Measurements from ENCODE around the gene ZIC4. TPM values are rescaled to one million over a fixed set of nuclear protein-coding genes. Genes with fewer than 3 reads are reported as not detected.
A peak's percentile ranks its signal among the peaks of the same experiment; 100 is the strongest.

ZIC4 gene
- polyA plus RNA-seq, 3 donors: not detected

DNA sequence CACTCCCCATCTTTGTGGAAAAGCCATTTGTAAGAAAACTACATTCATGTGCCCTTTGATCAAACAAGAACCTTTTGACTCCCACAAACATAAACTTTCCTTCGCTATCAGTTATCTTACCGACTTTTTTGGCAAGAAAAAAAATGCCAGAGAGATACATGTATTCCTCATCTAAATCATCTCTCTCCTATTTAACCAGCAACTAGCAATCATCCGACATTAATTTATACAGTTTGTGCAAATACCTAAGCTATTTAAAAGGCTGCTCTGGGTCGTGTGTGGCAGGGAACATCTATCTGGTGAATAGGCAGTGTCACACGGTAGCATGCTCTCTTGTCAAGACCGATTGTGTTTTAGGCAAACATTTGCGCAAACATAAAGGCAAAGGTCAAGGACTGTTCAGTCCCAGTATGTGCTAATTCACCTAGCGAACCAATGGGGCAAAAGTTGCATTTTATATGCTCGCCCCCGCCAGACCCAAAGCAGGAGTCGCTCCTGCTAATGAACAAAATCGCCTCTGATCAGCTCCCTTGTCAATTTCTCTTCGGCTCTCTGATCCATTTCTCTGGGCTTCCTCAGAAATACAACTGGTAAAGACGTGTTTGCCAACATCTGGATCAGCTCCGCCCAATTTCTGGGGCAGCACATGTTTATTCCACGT lies 37.7 kb downstream of the ZIC4 start:
- H3K4me3 Mint-ChIP-seq: peak overlapping the region in 1 of 2 donors; percentile 66
- H4K20me1 ChIP-seq (ENCODE audit: insufficient read depth, low read length): no peaks in the 10 kb centered on the region
- H3K27me3 Mint-ChIP-seq (ENCODE audit: low read depth in 3 of 3): peaks cover 67 to 73% (median 68%) of the 10 kb centered on the region in 3 donors
- peaks cover 70 to 84% of the 10 kb centered on the region in 2 donors for H3K27me3 ChIP-seq (ENCODE audit: control insufficient read depth in 2 of 2, insufficient read depth in 2 of 2, low read length in 2 of 2)
- peaks cover 0 to 54% (median 41%) of the 10 kb centered on the region in 7 donors for H3K9me3 Mint-ChIP-seq
- H3K4me3 ChIP-seq (replicated peaks in 1 of 3; ENCODE audit: low read depth in 2 of 3, low read length in 3 of 3): no peak overlapping the region
- 7% methylated on average over 11 of the region's 16 CpGs for WGBS (ENCODE audit: insufficient coverage)
- intact Hi-C loops (cut with micrococcal nuclease): no loop called here
- H3K27ac Mint-ChIP-seq: no peak overlapping the region
- TF ChIP-seq CTCF (IDR thresholded peaks at IDR 0.05): no peak
- H3K27ac ChIP-seq (ENCODE audit: low read depth in 1 of 2, low read length in 2 of 2): no peak overlapping the region
- H3K36me3 Mint-ChIP-seq: peaks cover 0 to 3% of the 10 kb centered on the region in 2 donors
- no peak for DNase-seq
- H3K9ac ChIP-seq (ENCODE audit: insufficient read depth, low read length, poor library complexity, severe bottlenecking): no peak overlapping the region
- H2AFZ ChIP-seq (ENCODE audit: insufficient read depth, low read depth, low read length, poor library complexity, severe bottlenecking): no peak overlapping the region
- no peaks in the 10 kb centered on the region for H3K79me2 ChIP-seq (ENCODE audit: insufficient read depth, low read length)
- no peaks in the 10 kb centered on the region for H3K4me1 Mint-ChIP-seq
- H3K9me3 ChIP-seq (replicated peaks in 1 of 2; ENCODE audit: control insufficient read depth in 1 of 2, insufficient read depth in 1 of 2, low read length in 2 of 2): peaks cover 12 to 49% of the 10 kb centered on the region in 2 donors
- no peaks in the 10 kb centered on the region for H3K36me3 ChIP-seq (replicated peaks in 1 of 2; ENCODE audit: control insufficient read depth in 1 of 2, insufficient read depth in 2 of 2, low read length in 2 of 2)
- no peaks in the 10 kb centered on the region for H3K4me1 ChIP-seq (ENCODE audit: control insufficient read depth in 1 of 2, insufficient read depth in 2 of 2, low read length in 2 of 2)
- H3K4me2 ChIP-seq (replicated peaks; ENCODE audit: extremely low read depth, low read length, poor library complexity, severe bottlenecking): no peak overlapping the region

- H3K27ac Mint-ChIP-seq: no peak overlapping the region
- Histone ChIP-seq H3K4me2 (replicated peaks; ENCODE audit: extremely low read depth, low read length, poor library complexity, severe bottlenecking) (no peak overlapping the region), H3K36me3 (replicated peaks in 1 of 2; ENCODE audit: control insufficient read depth in 1 of 2, insufficient read depth in 2 of 2, low read length in 2 of 2) (no peaks in the 10 kb centered on the region), H3K27ac (ENCODE audit: low read depth in 1 of 2, low read length in 2 of 2) (no peak overlapping the region), H3K4me3 (replicated peaks in 1 of 3; ENCODE audit: low read depth in 2 of 3, low read length in 3 of 3) (no peak overlapping the region), H3K27me3 (ENCODE audit: control insufficient read depth in 2 of 2, insufficient read depth in 2 of 2, low read length in 2 of 2) (peaks cover 66 to 82% of the 10 kb centered on the region in 2 donors), H3K79me2 (ENCODE audit: insufficient read depth, low read length) (no peaks in the 10 kb centered on the region), H4K20me1 (ENCODE audit: insufficient read depth, low read length) (no peaks in the 10 kb centered on the region), H3K9ac (ENCODE audit: insufficient read depth, low read length, poor library complexity, severe bottlenecking) (no peak overlapping the region), H3K4me1 (ENCODE audit: control insufficient read depth in 1 of 2, insufficient read depth in 2 of 2, low read length in 2 of 2) (no peaks in the 10 kb centered on the region), H3K9me3 (replicated peaks in 1 of 2; ENCODE audit: control insufficient read depth in 1 of 2, insufficient read depth in 1 of 2, low read length in 2 of 2) (peaks cover 12 to 44% of the 10 kb centered on the region in 2 donors), H2AFZ (ENCODE audit: insufficient read depth, low read depth, low read length, poor library complexity, severe bottlenecking) (no peak overlapping the region)
- peaks cover 0 to 53% (median 40%) of the 10 kb centered on the region in 7 donors for H3K9me3 Mint-ChIP-seq
- WGBS (ENCODE audit: insufficient coverage): 0% methylated on average over 1 of the region's 2 CpGs
- TF ChIP-seq CTCF (IDR thresholded peaks at IDR 0.05): no peak
- peaks cover 0 to 3% of the 10 kb centered on the region in 2 donors for H3K36me3 Mint-ChIP-seq
- intact Hi-C loops (cut with micrococcal nuclease): no loop called here
- peak overlapping the region in 1 of 2 donors; percentile 63 for H3K4me3 Mint-ChIP-seq
- no peaks in the 10 kb centered on the region for H3K4me1 Mint-ChIP-seq
- peaks cover 61 to 69% (median 65%) of the 10 kb centered on the region in 3 donors for H3K27me3 Mint-ChIP-seq (ENCODE audit: low read depth in 3 of 3)
- DNase-seq: no peak
These were observed 38.2 kb downstream of the ZIC4 start for GRCh38 chr3:147368151-147368550.

Data from CD14-positive monocyte (primary cell).